NOMO-1 (cell line): Measurements from ENCODE around the gene KSR2.

Experiments used
- DNase-seq, 2 experiments: peaks; one replicate each; lab custom pipeline; 2025; ENCODE audit not compliant: unreplicated experiment in 2 of 2; lab: John Stamatoyannopoulos, UW

Gene KSR2

GRCh38 chr12:117968151-117968789 lies 520 bp downstream of the KSR2 start:
- no peak for DNase-seq

DNA sequence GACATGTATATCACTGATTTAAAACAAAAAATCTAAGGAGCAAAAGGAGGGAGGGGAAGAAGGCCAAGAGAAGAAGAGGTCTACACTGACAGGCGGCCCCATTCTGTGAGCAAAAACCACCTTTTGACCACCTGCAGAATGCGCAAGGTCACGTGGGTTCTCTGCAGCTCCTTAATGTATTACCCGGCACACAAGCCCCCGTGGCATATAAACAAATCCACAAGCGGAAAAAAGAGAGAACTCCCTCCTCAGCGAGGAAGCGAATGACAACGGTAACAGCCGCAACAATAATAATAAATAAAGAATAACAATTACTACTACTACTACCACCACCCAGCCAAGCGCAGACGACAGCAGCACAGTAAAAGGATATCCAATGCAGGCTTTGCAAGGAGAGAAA lies 1.3 kb downstream of the KSR2 start:
- no peak for DNase-seq

DNA sequence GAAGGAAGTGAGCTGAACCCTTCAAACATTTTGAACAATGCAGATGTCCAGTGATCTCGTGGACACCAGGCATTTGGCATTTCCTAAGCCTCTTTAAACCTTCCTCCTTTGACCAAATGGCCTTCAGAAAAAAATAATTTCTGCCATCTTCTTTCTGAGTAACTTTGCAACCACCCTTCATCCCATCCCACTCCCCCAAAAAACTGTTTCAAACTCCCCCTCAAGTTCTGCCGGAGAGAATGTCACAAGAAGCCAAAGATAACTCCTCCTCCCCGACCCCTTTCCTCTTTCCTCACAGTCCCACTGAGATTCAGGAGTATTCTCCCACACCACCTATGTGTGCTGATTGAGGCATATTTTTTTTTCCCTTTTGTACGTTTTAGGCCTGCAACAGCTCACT lies 1.7 kb downstream of the KSR2 start:
- DNase-seq = no peak

- no peak for DNase-seq
These were observed 2.3 kb downstream of the KSR2 start for GRCh38 chr12:117966511-117966910.

DNA sequence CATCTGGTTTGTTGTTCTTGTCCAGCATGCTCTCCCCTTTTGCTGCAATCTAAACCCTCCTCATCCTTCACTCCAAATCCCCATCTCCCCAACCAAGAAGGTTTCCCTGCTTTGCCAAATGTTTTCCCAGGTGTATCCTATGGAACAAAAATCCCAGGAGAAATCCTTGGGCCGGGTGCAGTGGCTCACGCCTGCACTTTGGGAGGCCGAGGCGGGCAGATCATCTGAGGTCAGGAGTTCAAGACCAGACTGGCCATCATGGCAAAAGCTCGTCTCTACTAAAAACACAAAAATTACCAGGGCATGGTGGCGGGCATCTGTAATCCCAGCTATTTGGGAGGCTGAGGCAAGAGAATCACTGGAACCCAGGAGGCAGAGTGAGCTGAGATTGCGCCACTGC lies 5.0 kb downstream of the KSR2 start:
- no peak for DNase-seq

- no peak for DNase-seq
These were observed 31.9 kb downstream of the KSR2 start for GRCh38 chr12:117936722-117937484.

- no peak for DNase-seq
These were observed 35.2 kb downstream of the KSR2 start for GRCh38 chr12:117933545-117933944.

- DNase-seq = no peak
These were observed 42.3 kb downstream of the KSR2 start for GRCh38 chr12:117926391-117926899.

GRCh38 chr12:117921929-117922777 lies 46.6 kb downstream of the KSR2 start:
- no peak for DNase-seq

DNA sequence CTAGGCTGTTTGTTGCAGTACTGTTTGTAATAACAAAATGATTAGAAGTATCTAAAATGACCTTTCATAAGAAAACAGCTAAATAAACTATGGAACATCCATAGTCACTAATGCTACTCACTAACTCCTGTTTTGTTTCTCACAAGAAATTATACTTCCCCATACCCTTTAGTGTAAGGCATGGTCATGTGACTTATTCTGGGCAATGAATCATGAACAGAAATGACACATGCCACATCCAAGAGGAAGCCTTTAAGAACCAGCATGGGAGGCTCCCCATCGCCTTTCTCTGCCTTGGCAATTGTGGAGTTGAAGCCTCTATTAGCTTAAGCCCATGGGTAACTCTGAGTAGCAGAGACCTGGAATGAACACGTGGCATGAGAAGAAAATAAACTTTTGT lies 49.3 kb downstream of the KSR2 start:
- no peak for DNase-seq

DNA sequence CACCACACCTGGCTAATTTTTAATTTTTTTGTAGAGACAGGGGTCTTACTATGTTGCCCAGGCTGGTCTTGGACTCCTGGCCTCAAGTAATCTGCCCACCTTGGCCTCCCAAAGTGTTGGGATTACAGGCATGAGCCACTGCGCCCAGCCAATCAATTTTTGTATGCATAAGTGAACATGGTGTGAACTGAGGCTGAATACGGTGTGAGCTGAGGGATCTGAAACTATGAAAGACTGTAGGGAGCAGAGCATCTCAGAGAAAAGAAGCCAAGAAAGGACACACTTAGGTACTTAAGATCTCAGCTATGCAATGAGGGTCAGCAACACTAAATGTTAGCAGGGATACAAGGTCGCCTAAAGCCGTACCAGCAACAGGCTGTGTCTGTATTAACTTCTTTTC lies 54.1 kb downstream of the KSR2 start:
- no peak for DNase-seq

GRCh38 chr12:117912756-117913155 lies 56.0 kb downstream of the KSR2 start:
- DNase-seq = no peak

GRCh38 chr12:117908411-117908810 lies 60.4 kb downstream of the KSR2 start:
- DNase-seq = no peak

GRCh38 chr12:117907108-117907689 lies 61.6 kb downstream of the KSR2 start:
- no peak for DNase-seq

- no peak for DNase-seq
These were observed 64.7 kb downstream of the KSR2 start for GRCh38 chr12:117904051-117904450.

DNA sequence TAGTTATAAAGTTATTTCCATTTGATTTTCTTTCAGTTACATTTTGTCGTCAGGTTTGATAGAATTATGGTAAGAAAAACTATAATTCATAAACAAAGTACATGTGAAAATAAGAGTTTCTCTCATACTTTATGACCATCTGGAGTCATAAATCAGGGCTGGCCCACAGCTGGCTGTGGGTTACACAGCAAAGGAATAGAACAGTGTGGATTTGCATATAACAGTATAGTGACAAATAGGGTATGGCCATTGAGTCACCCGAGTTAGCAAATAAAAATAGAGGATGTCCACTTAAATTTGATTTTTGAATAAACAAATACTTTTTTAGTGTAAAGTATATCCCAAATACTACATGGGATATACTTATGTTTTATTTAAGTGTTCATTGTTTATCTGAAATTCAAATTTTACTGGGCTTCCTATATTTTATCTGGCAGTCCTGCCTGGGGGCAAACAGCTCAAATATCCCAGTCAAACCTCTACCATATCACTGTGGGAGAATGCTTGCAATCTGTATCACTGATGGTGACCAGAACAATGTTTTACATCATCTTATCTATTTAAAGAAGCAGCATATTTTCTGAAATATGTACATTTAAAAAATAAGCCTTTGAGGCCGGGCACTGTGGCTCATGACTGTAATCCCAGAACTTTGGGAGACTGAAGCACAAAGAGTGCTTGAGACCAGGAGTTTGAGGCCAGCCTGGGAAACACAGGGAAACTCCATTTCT lies 65.5 kb downstream of the KSR2 start:
- no peak for DNase-seq

GRCh38 chr12:117901631-117902030 lies 67.2 kb downstream of the KSR2 start:
- no peak for DNase-seq

- DNase-seq = no peak
These were observed 68.2 kb downstream of the KSR2 start for GRCh38 chr12:117900561-117900960.

DNA sequence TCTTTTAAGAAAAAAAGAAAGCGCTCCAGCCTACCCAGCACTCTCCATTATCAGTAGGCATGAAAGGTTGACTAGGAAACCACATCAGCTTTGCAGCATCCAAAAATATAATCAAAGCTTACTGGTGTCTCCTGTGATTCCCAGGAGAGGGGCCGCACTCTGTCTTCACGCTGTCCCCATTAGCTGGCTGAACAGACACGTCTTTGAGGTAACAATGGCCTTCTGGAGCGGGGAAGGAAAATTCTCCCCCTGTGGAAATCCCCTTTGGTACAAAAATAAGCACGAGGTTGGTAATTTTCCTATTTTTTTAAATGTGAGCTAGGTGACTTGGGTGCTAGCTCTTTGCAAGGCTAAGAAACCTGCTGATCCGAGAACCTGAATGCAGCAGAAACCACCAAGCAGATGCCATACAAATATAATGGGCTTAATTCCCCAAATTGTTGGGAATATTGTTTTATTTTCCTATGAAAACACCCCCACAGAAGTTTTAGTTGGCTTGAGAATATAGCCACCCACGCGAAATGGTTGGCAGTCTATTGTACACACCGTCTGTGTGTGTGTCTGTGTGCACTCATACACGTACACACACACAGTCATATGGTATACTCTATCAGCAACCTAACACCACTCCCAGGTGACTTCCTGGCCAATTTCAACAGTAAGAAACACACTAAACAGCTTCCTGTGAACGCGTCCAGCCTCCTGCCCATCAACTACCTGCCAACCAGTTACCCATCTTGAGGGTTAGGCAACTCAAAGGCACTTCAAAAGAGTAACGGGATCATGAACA lies 71.2 kb downstream of the KSR2 start:
- no peak for DNase-seq

DNA sequence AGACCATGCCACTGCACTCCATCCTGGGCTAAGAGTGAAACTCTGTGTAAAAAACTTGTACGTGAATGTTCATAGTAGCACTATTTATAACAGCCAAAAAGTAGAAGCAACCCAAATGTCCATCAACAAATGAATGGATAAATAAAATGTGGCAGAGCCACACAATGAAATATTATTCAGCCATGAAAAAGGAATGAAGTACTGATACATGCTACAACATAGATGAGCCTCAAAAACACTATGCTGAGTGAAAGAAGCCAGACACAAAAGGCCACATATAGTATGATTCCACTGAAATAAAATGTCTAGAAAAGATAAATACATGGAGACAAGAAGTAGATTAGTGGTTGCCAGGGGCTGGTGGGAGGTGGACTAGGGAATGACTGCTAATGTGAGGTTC lies 72.8 kb downstream of the KSR2 start:
- DNase-seq = no peak
